GM12872 (cell line): ENCODE results near the gene OTOGL.

Experiments used
- CTCF ChIP-seq: IDR thresholded peaks from 3 replicates; pipeline ENCODE4 v1.5.1; 2011; ENCODE audit warnings: low read depth, mild to moderate bottlenecking, low read length, moderate library complexity; ENCODE audit not compliant: insufficient read depth

Gene OTOGL

GRCh38 chr12:80212938-80213645 lies 113.8 kb downstream of the OTOGL start:
- no peak for TF ChIP-seq CTCF

GRCh38 chr12:80213871-80214270 lies 114.5 kb downstream of the OTOGL start:
- no peak for TF ChIP-seq CTCF

GRCh38 chr12:80217011-80217535 lies 117.7 kb downstream of the OTOGL start:
- no peak for TF ChIP-seq CTCF

- no peak for TF ChIP-seq CTCF
Observed at GRCh38 chr12:80219345-80219744, 120.0 kb downstream of the OTOGL start.

GRCh38 chr12:80222261-80222660 lies 122.9 kb downstream of the OTOGL start:
- TF ChIP-seq CTCF: no peak

GRCh38 chr12:80226576-80226975 lies 127.2 kb downstream of the OTOGL start:
- no peak for TF ChIP-seq CTCF

- TF ChIP-seq CTCF: no peak
Observed at GRCh38 chr12:80230068-80230467, 130.7 kb downstream of the OTOGL start.
